Activated T-helper 1 cell treated with anti-CD3 and anti-CD28 coated beads, Interleukin-12 subunit alpha, Interleukin-12 subunit beta, Interleukin-2, Interleukin-4 antibody, amounts not matched to agents 30 ng/mL and 10 ng/mL and 1 ng/mL, durations not matched to agents 14 hours and 24 hours and 36 hours (primary cell): ENCODE measurements around the gene PPIL3. TPM values are rescaled to one million over a fixed set of nuclear protein-coding genes. Genes with fewer than 3 reads are reported as not detected.

Experiments
- DNase-seq: peaks from one replicate; pipeline ENCODE4 v3.0.0; 2021; ENCODE audit warnings: low spot score
- H3K27ac Mint-ChIP-seq: one replicate; pipeline ENCODE4 v1.8.0; 2021; ENCODE audit warnings: mild to moderate bottlenecking, mixed read lengths
- H3K27me3 Mint-ChIP-seq: one replicate; pipeline ENCODE4 v1.8.0; 2022; ENCODE audit warnings: mild to moderate bottlenecking, moderate library complexity, mixed read lengths; ENCODE audit not compliant: insufficient read depth
- H3K36me3 Mint-ChIP-seq: one replicate; pipeline ENCODE4 v1.8.0; 2021; ENCODE audit warnings: low read depth, mixed read lengths
- H3K4me1 Mint-ChIP-seq: one replicate; pipeline ENCODE4 v1.8.0; 2021; ENCODE audit warnings: low read depth, mixed read lengths
- H3K4me3 Mint-ChIP-seq: one replicate; pipeline ENCODE4 v1.8.0; 2021; ENCODE audit warnings: mild to moderate bottlenecking, moderate library complexity, mixed read lengths
- H3K9me3 Mint-ChIP-seq: one replicate; pipeline ENCODE4 v1.8.0; 2021; ENCODE audit warnings: mixed read lengths
- intact Hi-C: fragments of 100-400 bp; cut with micrococcal nuclease; formaldehyde crosslinking; loops from one replicate; pipeline ENCODE4 v1.15.1; 2024
- total RNA-seq: library from RNA; stranded (reverse); gene quantifications from 2 replicates; pipeline ENCODE4 v1.2.3, GENCODE V29; 2022

PPIL3 gene
- total RNA-seq, 1 donor from 2014 or later: 44.2 TPM

DNA sequence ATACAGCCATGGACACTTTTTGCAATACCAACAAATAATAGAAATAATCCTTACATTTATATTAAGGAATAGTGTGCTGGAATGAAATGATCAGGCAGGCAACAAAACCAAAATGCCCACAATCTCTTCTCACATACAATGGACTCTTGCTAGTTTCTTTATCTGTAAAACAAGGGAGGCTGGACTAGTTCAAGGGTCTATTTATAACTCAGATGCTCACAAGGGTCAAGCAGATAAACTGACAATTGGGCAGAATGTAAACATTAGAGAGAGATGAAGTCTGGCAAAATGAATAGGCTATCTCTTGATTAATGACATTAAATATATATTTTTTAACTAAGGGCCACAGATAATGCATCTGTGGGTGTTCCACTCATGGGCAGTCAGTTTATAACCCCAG, 11.4 kb downstream of the PPIL3 start:
- Mint-ChIP-seq H3K4me1 (peaks cover 9% of the 10 kb centered on the region), H3K36me3 (peaks cover 33% of the 10 kb centered on the region), H3K4me3 (no peak overlapping the region), H3K9me3 (no peaks in the 10 kb centered on the region), H3K27ac (no peak overlapping the region), H3K27me3 (no peaks in the 10 kb centered on the region)
- DNase-seq: no peak
- intact Hi-C loops: no loop called here

GRCh38 chr2:200873560-200873959, 15.3 kb downstream of the PPIL3 start:
- no peak for DNase-seq
- H3K27me3 Mint-ChIP-seq: no peaks in the 10 kb centered on the region
- intact Hi-C loops: no loop called here
- no peaks in the 10 kb centered on the region for H3K9me3 Mint-ChIP-seq
- peaks cover 8% of the 10 kb centered on the region for H3K4me1 Mint-ChIP-seq
- no peak overlapping the region for H3K4me3 Mint-ChIP-seq
- peaks cover 32% of the 10 kb centered on the region for H3K36me3 Mint-ChIP-seq
- no peak overlapping the region for H3K27ac Mint-ChIP-seq

- intact Hi-C loops: no loop called here
- Mint-ChIP-seq H3K4me1 (peaks cover 10% of the 10 kb centered on the region), H3K4me3 (no peak overlapping the region), H3K27ac (peak overlapping the region; percentile 2), H3K36me3 (peaks cover 27% of the 10 kb centered on the region), H3K9me3 (no peaks in the 10 kb centered on the region), H3K27me3 (no peaks in the 10 kb centered on the region)
- no peak for DNase-seq
These were observed 17.7 kb downstream of the PPIL3 start for GRCh38 chr2:200871151-200871550.

- H3K27me3 Mint-ChIP-seq: no peaks in the 10 kb centered on the region
These were observed 19.9 kb downstream of the PPIL3 start for GRCh38 chr2:200869014-200869413.

DNA sequence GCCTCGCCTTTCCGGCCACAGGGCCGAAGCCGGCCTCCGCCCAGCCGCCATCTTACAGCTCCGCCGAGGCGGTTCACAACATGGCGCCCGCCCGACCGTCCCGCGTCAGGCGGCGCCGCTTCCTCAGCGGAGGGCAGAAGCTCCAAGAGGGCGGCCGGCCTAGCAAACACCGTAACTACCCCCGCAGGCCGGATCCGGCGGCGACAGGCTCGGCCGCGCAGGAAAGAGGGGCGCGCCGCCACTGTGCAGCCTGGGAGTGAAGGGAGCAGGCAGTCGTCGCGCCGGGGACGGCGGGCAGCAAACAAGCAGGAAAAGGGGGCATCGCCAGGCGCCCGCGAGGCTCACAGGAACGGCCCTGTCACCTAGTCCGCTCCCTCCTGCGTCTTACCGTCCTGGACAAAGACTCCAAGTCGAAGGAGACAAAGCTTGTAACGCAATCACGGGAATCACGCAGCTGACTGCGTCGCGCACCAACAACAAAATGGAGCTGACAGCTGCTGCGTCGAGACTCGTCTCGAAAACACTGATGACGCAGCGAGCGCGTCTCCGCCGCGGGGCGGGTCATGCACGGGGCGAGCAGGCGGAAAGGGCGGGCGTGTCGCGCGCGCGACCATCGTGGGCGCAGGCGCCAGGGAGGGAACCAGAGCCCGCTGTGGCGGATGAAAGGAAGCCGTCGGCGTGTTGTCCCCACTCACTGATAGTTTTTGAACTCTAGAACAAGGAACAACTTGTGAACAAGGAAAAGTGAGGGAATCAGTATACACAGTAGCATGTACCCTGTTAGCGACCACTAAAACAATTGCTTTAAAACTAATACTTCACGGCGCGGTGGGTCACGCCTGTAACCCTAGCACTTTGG, 24.5 kb downstream of the PPIL3 start, which contains the start of gene CLK1:
Gene CLK1, minus strand, starts transcription at position 483 of the 859 bp plus-strand sequence. CDS start 2,796 bp downstream, outside the sequence.
- Mint-ChIP-seq H3K27ac (peak within 1 kb of the TSS; percentile 97), H3K9me3 (no peaks in the 10 kb centered on the region), H3K4me1 (peaks cover 50% of the 10 kb centered on the region)

More at GRCh38 chr2:200869014-200869413, 19.9 kb downstream of the PPIL3 start:
- DNase-seq: no peak
- Mint-ChIP-seq H3K4me1 (peaks cover 20% of the 10 kb centered on the region), H3K36me3 (peaks cover 23% of the 10 kb centered on the region), H3K27ac (peak overlapping the region; percentile 34), H3K9me3 (no peaks in the 10 kb centered on the region), H3K4me3 (peak overlapping the region; percentile 21)
- intact Hi-C loops: loop anchor here (10.0 kb wide), 1 partner anchor 494 kb away; no protein-coding TSS in a partner anchor

GRCh38 chr2:200863782-200864175, 25.1 kb downstream of the PPIL3 start:
- H3K9me3 Mint-ChIP-seq: no peaks in the 10 kb centered on the region
- no peaks in the 10 kb centered on the region for H3K27me3 Mint-ChIP-seq
- peak overlapping the region; percentile 93 for H3K4me3 Mint-ChIP-seq
- H3K4me1 Mint-ChIP-seq: peaks cover 50% of the 10 kb centered on the region
- DNase-seq: peak; percentile 24
- intact Hi-C loops: loop anchor here (1.0 to 10.0 kb wide), 13 partner anchors 26 to 1404 kb away; partner anchors contain the start of genes BZW1, HYCC2, MAIP1 and NIF3L1
- H3K36me3 Mint-ChIP-seq: peaks cover 42% of the 10 kb centered on the region
- peak overlapping the region; percentile 97 for H3K27ac Mint-ChIP-seq

More for the DNA sequence above, 24.5 kb downstream of the PPIL3 start, which contains the start of gene CLK1:
- H3K36me3 Mint-ChIP-seq: peaks cover 43% of the 10 kb centered on the region
- intact Hi-C loops: loop anchor here (1.0 to 10.0 kb wide), 11 partner anchors 25 to 1403 kb away; partner anchors contain the start of genes HYCC2, MAIP1, NIF3L1 and NOP58
- H3K4me3 Mint-ChIP-seq: peak within 1 kb of the TSS; percentile 93
- no peaks in the 10 kb centered on the region for H3K27me3 Mint-ChIP-seq
- DNase-seq: peak; percentile 92

DNA sequence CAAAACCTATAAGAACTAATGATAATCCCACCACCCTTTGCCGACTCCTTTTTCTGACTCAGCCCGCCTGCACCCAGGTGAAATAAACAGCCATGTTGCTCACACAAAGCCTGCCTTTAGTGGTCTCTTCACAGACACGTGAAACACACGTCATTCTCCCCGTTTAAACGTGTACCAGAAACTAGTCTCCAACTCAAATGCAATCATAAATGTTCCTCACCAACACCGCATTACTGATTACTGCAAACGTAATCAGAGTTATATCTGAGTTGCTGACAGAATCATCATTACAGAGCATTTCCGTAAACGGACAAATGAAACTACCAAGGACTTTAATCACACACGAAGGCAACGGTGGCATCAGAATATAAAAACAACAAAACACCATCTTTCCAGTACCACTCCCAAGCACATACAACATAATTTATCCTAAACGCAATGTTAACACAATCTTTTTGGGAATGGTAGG, 26.3 kb downstream of the PPIL3 start:
- intact Hi-C loops: loop anchor here (1.0 to 10.0 kb wide), 8 partner anchors 48 to 1405 kb away; partner anchors contain the start of genes CFLAR, MAIP1, NOP58 and TYW5
- Mint-ChIP-seq H3K4me1 (peaks cover 58% of the 10 kb centered on the region), H3K9me3 (no peaks in the 10 kb centered on the region), H3K4me3 (peak overlapping the region; percentile 93), H3K27me3 (no peaks in the 10 kb centered on the region), H3K36me3 (peaks cover 54% of the 10 kb centered on the region), H3K27ac (peak overlapping the region; percentile 97)
- DNase-seq: peak; percentile 56

GRCh38 chr2:200861617-200862155, 27.2 kb downstream of the PPIL3 start:
- DNase-seq: no peak
- H3K36me3 Mint-ChIP-seq: peaks cover 62% of the 10 kb centered on the region
- H3K27ac Mint-ChIP-seq: peak overlapping the region; percentile 97
- intact Hi-C loops: loop anchor here (1.0 to 10.0 kb wide), 9 partner anchors 47 to 1406 kb away; partner anchors contain the start of genes CFLAR, MAIP1, NOP58 and ORC2
- peaks cover 64% of the 10 kb centered on the region for H3K4me1 Mint-ChIP-seq
- no peaks in the 10 kb centered on the region for H3K9me3 Mint-ChIP-seq
- H3K4me3 Mint-ChIP-seq: peak overlapping the region; percentile 93
- no peaks in the 10 kb centered on the region for H3K27me3 Mint-ChIP-seq

DNA sequence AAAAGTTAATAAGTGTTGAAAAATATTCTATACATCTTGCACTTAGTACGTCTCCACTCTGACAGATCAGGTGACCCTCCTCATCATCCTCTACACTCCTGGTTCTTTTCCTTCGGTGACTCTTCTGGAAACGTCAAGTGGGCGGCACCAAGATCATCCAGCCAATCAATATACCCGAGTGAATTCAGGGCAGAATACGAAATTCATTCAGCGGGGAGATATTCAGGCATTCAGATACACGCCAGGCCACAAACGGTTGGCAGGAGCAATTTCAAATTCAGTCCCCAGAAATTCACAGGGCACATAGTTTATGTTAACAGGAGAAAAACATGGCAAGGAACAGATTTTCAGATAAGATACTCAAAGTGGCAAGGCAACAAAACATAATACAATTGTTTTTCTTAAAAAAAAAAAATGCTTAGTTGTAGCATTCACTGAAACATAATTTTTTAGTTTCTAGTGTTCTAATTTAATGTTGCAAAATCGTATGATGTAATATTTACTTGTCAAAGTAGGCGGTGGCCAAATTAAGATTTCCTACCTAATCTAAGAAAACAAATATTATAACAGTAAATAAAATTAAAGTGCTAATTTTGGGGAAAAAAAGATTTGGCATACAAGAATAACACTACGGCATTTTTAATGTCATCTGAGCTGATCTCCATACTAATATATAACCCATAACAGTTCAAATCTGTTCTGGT, 28.6 kb downstream of the PPIL3 start:
- intact Hi-C loops: loop anchor here (2.0 to 10.0 kb wide), 5 partner anchors 103 to 1407 kb away; partner anchors contain the start of genes MAIP1, NOP58, ORC2 and TYW5
- Mint-ChIP-seq H3K4me3 (peak overlapping the region; percentile 75), H3K9me3 (no peaks in the 10 kb centered on the region), H3K27ac (peak overlapping the region; percentile 84), H3K36me3 (peaks cover 67% of the 10 kb centered on the region), H3K4me1 (peaks cover 67% of the 10 kb centered on the region), H3K27me3 (no peaks in the 10 kb centered on the region)
- DNase-seq: no peak

GRCh38 chr2:200856806-200857205, 32.1 kb downstream of the PPIL3 start:
- no peaks in the 10 kb centered on the region for H3K9me3 Mint-ChIP-seq
- intact Hi-C loops: no loop called here
- no peaks in the 10 kb centered on the region for H3K27me3 Mint-ChIP-seq
- peaks cover 69% of the 10 kb centered on the region for H3K36me3 Mint-ChIP-seq
- no peak overlapping the region for H3K4me3 Mint-ChIP-seq
- peaks cover 51% of the 10 kb centered on the region for H3K4me1 Mint-ChIP-seq
- no peak overlapping the region for H3K27ac Mint-ChIP-seq
- no peak for DNase-seq

GRCh38 chr2:200852605-200853004, 36.3 kb downstream of the PPIL3 start:
- H3K27ac Mint-ChIP-seq: no peak overlapping the region
- no peak overlapping the region for H3K4me3 Mint-ChIP-seq
- DNase-seq: no peak
- no peaks in the 10 kb centered on the region for H3K27me3 Mint-ChIP-seq
- intact Hi-C loops: no loop called here
- peaks cover 50% of the 10 kb centered on the region for H3K36me3 Mint-ChIP-seq
- H3K4me1 Mint-ChIP-seq: peaks cover 10% of the 10 kb centered on the region
- no peaks in the 10 kb centered on the region for H3K9me3 Mint-ChIP-seq
